Activated CD8-positive, alpha-beta T cell treated with anti-CD3 and anti-CD28 coated beads for 36 hours (primary cell): ENCODE measurements around the gene CLTB. TPM values are rescaled to one million over a fixed set of nuclear protein-coding genes. Genes with fewer than 3 reads are reported as not detected.
A peak's percentile ranks its signal among the peaks of the same experiment; 100 is the strongest.

Source experiments
- ATAC-seq: fragments of 200-7000 bp; cut with Tn5 transposase; one replicate; pipeline ENCODE4 v1.10.0; 2021; ENCODE audit warnings: mild to moderate bottlenecking, moderate library complexity
- CTCF ChIA-PET: fragments of 350-600 bp; sonication (Branson Sonifier 250); formaldehyde crosslinking; loops from one replicate; lab custom pipeline; 2021; ENCODE audit warnings: antibody characterized with exemption; lab: Charles Lee
- POLR2A ChIA-PET: fragments of 350-600 bp; sonication (Branson Sonifier 250); formaldehyde crosslinking; loops from one replicate; lab custom pipeline; 2021; ENCODE audit warnings: antibody characterized with exemption; lab: Charles Lee
- DNase-seq: peaks from one replicate; pipeline ENCODE4 v3.0.0-alpha.2; 2020
- H3K27ac Mint-ChIP-seq: one replicate; pipeline ENCODE4 v1.8.0; 2021; ENCODE audit warnings: mild to moderate bottlenecking, mixed read lengths
- H3K27me3 Mint-ChIP-seq: one replicate; pipeline ENCODE4 v1.8.0; 2021; ENCODE audit warnings: mixed read lengths
- H3K36me3 Mint-ChIP-seq: one replicate; pipeline ENCODE4 v1.8.0; 2021; ENCODE audit warnings: low read depth, mixed read lengths
- H3K4me1 Mint-ChIP-seq: one replicate; pipeline ENCODE4 v1.8.0; 2021; ENCODE audit warnings: low read depth, mixed read lengths
- H3K4me3 Mint-ChIP-seq: one replicate; pipeline ENCODE4 v1.8.0; 2021; ENCODE audit warnings: mild to moderate bottlenecking, moderate library complexity, mixed read lengths
- H3K9me3 Mint-ChIP-seq: one replicate; pipeline ENCODE4 v1.8.0; 2021; ENCODE audit warnings: mixed read lengths
- CTCF ChIP-seq: fragments of 200-600 bp; IDR thresholded peaks from one replicate; pipeline ENCODE4 v1.8.0; 2022; ENCODE audit warnings: antibody characterized with exemption, mild to moderate bottlenecking
- intact Hi-C: fragments of 100-400 bp; cut with micrococcal nuclease; formaldehyde crosslinking; loops from one replicate; pipeline ENCODE4 v1.10.0; 2022
- total RNA-seq, 2 experiments: library from RNA; stranded (reverse); gene quantifications; one replicate each; pipeline ENCODE4 v1.2.3, GENCODE V29; 2021

Gene CLTB
- total RNA-seq, 2 experiments from 2014 or later = 48.2 to 48.6 TPM

GRCh38 chr5:176454724-176455394 is 38.5 kb upstream of the CLTB start:
- Mint-ChIP-seq H3K27me3 (no peaks in the 10 kb centered on the region), H3K9me3 (no peaks in the 10 kb centered on the region), H3K4me3 (no peak overlapping the region), H3K36me3 (peaks cover 24% of the 10 kb centered on the region), H3K27ac (no peak overlapping the region), H3K4me1 (peaks cover 37% of the 10 kb centered on the region)
- ChIA-PET POLR2A (interaction anchor here (0.6 kb wide), 1 partner anchor 10 kb away, joined by 3 read pairs; no protein-coding TSS in a partner anchor), CTCF (interaction anchor here (0.7 kb wide), 1 partner anchor 11 kb away, joined by 3 read pairs; no protein-coding TSS in a partner anchor)
- DNase-seq = no peak
- intact Hi-C loops = no loop called here
- TF ChIP-seq CTCF = no peak
- ATAC-seq = no peak

- POLR2A ChIA-PET = interaction anchor here (0.7 to 1.0 kb wide), 2 partner anchors 34 to 79 kb away, joined by 3 to 4 read pairs; partner anchors contain the start of gene CLTB
- Mint-ChIP-seq H3K27ac (no peak overlapping the region), H3K27me3 (no peaks in the 10 kb centered on the region), H3K36me3 (peaks cover 22% of the 10 kb centered on the region), H3K4me1 (peaks cover 36% of the 10 kb centered on the region), H3K9me3 (no peaks in the 10 kb centered on the region), H3K4me3 (peak overlapping the region; percentile 13)
- no peak for DNase-seq
- TF ChIP-seq CTCF = no peak
- CTCF ChIA-PET = interaction anchor here (1.1 to 1.7 kb wide), 2 partner anchors 8 to 24 kb away, joined by 3 read pairs; no protein-coding TSS in a partner anchor
- no peak for ATAC-seq
- intact Hi-C loops = no loop called here
Observed at GRCh38 chr5:176450077-176450476, 33.7 kb upstream of the CLTB start.

GRCh38 chr5:176447978-176448608 is 31.8 kb upstream of the CLTB start, which contains the start of gene FAF2:
Gene FAF2, plus strand, starts transcription at chr5:176448385. Its CDS starts 23 bp downstream, at chr5:176448408.
- ChIA-PET POLR2A (interaction anchor here (0.6 to 2.0 kb wide), 18 partner anchors 11 to 199 kb away, joined by 3 to 13 read pairs (median 4); partner anchors contain the start of gene KIAA1191), CTCF (interaction anchor here (0.6 to 4.0 kb wide), 28 partner anchors 9 to 561 kb away, joined by 3 to 21 read pairs (median 4); partner anchors contain the start of genes CDHR2, CLTB and RNF44)
- Mint-ChIP-seq H3K9me3 (no peaks in the 10 kb centered on the region), H3K27ac (peak within 1 kb of the TSS; percentile 99), H3K27me3 (no peaks in the 10 kb centered on the region), H3K4me3 (peak within 1 kb of the TSS; percentile 94), H3K36me3 (peaks cover 15% of the 10 kb centered on the region), H3K4me1 (peaks cover 31% of the 10 kb centered on the region)
- TF ChIP-seq CTCF = peak; percentile 93
- ATAC-seq (peak; percentile 96), DNase-seq (peak; percentile 96)
- intact Hi-C loops = loop anchor here (1.0 to 2.0 kb wide), 2 partner anchors 59 to 89 kb away; partner anchors contain the start of genes HIGD2A, NOP16 and RNF44

- H3K27ac Mint-ChIP-seq = peak overlapping the region; percentile 99
- H3K36me3 Mint-ChIP-seq = peaks cover 10% of the 10 kb centered on the region
- intact Hi-C loops = loop anchor here (1.0 kb wide), 1 partner anchor 90 kb away; the partner anchor contains the start of gene RNF44
- H3K4me1 Mint-ChIP-seq = peaks cover 28% of the 10 kb centered on the region
- POLR2A ChIA-PET = interaction anchor here (0.7 to 2.0 kb wide), 14 partner anchors 10 to 199 kb away, joined by 3 to 13 read pairs (median 4); partner anchors contain the start of gene KIAA1191
- no peaks in the 10 kb centered on the region for H3K27me3 Mint-ChIP-seq
- CTCF ChIA-PET = interaction anchor here (0.6 to 4.0 kb wide), 25 partner anchors 9 to 561 kb away, joined by 3 to 21 read pairs (median 5); partner anchors contain the start of genes CDHR2, CLTB and RNF44
- ATAC-seq (peak; percentile 1), DNase-seq (no peak)
- peak overlapping the region; percentile 94 for H3K4me3 Mint-ChIP-seq
- TF ChIP-seq CTCF = no peak
- no peaks in the 10 kb centered on the region for H3K9me3 Mint-ChIP-seq
Observed at GRCh38 chr5:176447591-176447977, 31.2 kb upstream of the CLTB start.
